Femur (tissue), 1 donor: Measurements from ENCODE around the gene RAB44.
A peak's percentile ranks its signal among the peaks of the same experiment; 100 is the strongest.
"Not testable (repeated sequence)": the region's sequence is repeated elsewhere in the genome, so short reads cannot be mapped to it uniquely, and the experiment has no call there.

ENCODE experiments used
- DNase-seq: peaks from one replicate; pipeline ENCODE4 v3.0.0-alpha.2; 2017

Gene RAB44

GRCh38 chr6:36688063-36688738 is 9.4 kb upstream of the RAB44 start:
- DNase-seq = no peak

GRCh38 chr6:36688739-36689075 is 8.9 kb upstream of the RAB44 start:
- DNase-seq = no peak

- no peak for DNase-seq
Measured at GRCh38 chr6:36691011-36691410, 6.6 kb upstream of the RAB44 start.

- DNase-seq = no peak
Measured at GRCh38 chr6:36691612-36692011, 6.0 kb upstream of the RAB44 start.

- no peak for DNase-seq
Measured at GRCh38 chr6:36692220-36692619, 5.4 kb upstream of the RAB44 start.

- peak; percentile 65 for DNase-seq
Measured at GRCh38 chr6:36692861-36693702, 4.5 kb upstream of the RAB44 start.

- no peak for DNase-seq
Measured at GRCh38 chr6:36694616-36695015, 3.0 kb upstream of the RAB44 start.

GRCh38 chr6:36695414-36695813 is 2.2 kb upstream of the RAB44 start:
- no peak for DNase-seq

GRCh38 chr6:36698196-36698595 is 570 bp downstream of the RAB44 start:
- no peak for DNase-seq

GRCh38 chr6:36698871-36699271 is 1.2 kb downstream of the RAB44 start:
- no peak for DNase-seq

GRCh38 chr6:36699348-36699747 is 1.7 kb downstream of the RAB44 start:
- no peak for DNase-seq

- DNase-seq = no peak
Measured at GRCh38 chr6:36700071-36700812, 2.6 kb downstream of the RAB44 start.

- DNase-seq = no peak
Measured at GRCh38 chr6:36700831-36701230, 3.2 kb downstream of the RAB44 start.

GRCh38 chr6:36701401-36701991 is 3.9 kb downstream of the RAB44 start:
- DNase-seq = no peak

GRCh38 chr6:36702656-36703055 is 5.0 kb downstream of the RAB44 start:
- DNase-seq = no peak

- DNase-seq = no peak
Measured at GRCh38 chr6:36703081-36703606, 5.5 kb downstream of the RAB44 start.

GRCh38 chr6:36703982-36704381 is 6.4 kb downstream of the RAB44 start:
- no peak for DNase-seq

- DNase-seq = not testable (repeated sequence)
Measured at GRCh38 chr6:36704961-36705577, 7.4 kb downstream of the RAB44 start.

- no peak for DNase-seq
Measured at GRCh38 chr6:36706339-36706738, 8.7 kb downstream of the RAB44 start.

GRCh38 chr6:36712816-36713215 is 15.2 kb downstream of the RAB44 start:
- DNase-seq = no peak

- DNase-seq = no peak
Measured at GRCh38 chr6:36713846-36714245, 16.2 kb downstream of the RAB44 start.

- DNase-seq = no peak
Measured at GRCh38 chr6:36714511-36714910, 16.9 kb downstream of the RAB44 start.

- no peak for DNase-seq
Measured at GRCh38 chr6:36715469-36715868, 17.8 kb downstream of the RAB44 start.
